GM21717 (cell line): ENCODE data around the gene ARHGAP24.
A peak's percentile ranks its signal among the peaks of the same experiment; 100 is the strongest.
"Not testable (repeated sequence)": the region's sequence is repeated elsewhere in the genome, so short reads cannot be mapped to it uniquely, and the experiment has no call there.

Experiments
- ATAC-seq: cut with Tn5 transposase; IDR thresholded peaks from one replicate; pipeline ENCODE4 v1.9.1; 2021; ENCODE audit warnings: mild to moderate bottlenecking, moderate library complexity; ENCODE audit not compliant: unreplicated experiment

Gene ARHGAP24

DNA sequence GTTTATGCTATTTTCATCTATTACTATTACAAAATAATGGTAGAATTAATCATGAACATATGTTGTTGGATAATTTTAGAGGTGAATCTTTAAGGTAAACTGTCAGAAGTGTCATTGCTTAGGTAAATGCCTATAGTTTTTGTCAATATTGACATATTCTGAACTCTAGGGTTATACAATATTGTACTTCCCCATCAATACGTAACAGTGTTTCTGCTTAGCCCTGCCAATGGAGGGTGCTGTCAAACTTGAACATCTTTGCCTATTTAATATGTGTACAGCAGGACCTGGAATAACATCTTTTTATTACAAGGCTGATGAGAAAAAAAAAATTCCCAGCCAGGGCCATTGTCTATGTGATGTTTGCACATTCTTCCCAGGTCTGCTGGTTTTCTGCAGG is 40.8 kb downstream of the ARHGAP24 start:
- no peak for ATAC-seq

DNA sequence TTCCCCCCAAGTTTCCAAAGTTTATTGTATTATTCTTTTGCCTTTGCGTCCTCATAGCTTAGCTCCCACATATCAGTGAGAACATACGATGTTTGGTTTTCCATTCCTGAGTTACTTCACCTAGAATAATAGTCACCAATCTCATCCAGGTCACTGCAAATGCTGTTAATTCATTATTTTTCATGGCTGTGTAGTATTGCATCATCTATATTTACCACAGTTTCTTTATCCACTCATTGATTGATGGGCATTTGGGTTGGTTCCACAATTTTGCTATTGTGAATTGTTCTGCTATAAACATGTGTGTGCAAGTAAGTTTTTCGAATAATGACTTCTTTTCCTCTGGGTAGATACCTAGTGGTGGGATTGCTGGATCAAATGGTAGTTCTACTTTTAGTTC is 43.6 kb downstream of the ARHGAP24 start:
- not testable (repeated sequence) for ATAC-seq

GRCh38 chr4:85520765-85521749 is 46.1 kb downstream of the ARHGAP24 start:
- ATAC-seq = no peak

DNA sequence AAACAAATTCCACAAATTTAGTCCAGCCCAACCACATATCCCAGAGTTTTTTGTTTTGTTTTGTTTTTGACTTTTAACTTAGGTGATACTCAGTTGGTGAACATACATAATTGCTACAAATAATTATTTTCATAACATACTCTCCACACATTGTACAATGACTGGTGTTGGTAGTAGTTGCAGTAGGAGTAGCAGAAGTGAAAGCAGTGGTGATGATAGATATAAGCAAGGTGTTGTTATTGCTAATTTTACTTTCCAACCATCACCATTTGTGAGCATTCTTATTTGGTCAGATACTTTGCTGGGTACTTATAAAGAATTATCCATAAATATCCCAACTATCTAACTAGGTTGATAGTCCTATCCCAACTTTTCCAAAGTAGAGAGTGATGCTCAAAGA is 47.3 kb downstream of the ARHGAP24 start:
- ATAC-seq = no peak

DNA sequence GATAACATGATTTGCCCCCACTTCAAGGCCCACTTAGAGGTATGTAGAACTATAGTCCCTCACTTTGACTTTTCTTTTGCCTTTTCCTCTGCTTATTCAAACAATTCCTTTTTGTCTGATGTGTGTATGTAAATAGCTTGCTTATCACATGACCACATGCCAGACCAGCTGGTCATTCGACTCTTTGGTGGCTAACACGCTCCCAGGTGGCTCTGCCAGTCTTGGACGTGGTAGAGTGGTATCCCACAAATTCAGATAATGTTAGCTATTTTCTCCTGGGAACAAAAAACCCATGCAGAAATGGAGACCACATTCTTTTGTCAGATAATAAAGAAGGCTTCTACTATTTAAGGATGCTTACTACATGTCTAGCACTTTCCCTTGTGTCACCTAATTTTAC is 47.9 kb downstream of the ARHGAP24 start:
- no peak for ATAC-seq

DNA sequence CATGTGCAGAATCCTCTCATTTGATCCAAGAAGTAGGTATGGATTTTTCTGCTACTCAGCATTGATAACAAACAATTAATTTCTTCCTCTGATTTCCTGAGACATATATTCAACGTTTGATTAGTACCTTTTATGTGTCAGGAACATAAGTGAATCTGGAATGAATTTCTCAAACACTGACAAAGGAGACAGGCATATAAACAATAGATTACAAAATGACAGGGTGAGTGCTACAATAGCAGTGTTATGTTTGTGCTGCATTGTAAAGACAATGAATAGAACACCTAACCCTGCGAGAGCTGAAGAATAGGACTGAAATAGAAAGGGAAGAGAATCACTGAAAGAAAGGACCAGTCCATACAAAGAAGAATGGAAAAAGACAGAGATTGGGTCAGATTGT is 52.9 kb downstream of the ARHGAP24 start:
- no peak for ATAC-seq

DNA sequence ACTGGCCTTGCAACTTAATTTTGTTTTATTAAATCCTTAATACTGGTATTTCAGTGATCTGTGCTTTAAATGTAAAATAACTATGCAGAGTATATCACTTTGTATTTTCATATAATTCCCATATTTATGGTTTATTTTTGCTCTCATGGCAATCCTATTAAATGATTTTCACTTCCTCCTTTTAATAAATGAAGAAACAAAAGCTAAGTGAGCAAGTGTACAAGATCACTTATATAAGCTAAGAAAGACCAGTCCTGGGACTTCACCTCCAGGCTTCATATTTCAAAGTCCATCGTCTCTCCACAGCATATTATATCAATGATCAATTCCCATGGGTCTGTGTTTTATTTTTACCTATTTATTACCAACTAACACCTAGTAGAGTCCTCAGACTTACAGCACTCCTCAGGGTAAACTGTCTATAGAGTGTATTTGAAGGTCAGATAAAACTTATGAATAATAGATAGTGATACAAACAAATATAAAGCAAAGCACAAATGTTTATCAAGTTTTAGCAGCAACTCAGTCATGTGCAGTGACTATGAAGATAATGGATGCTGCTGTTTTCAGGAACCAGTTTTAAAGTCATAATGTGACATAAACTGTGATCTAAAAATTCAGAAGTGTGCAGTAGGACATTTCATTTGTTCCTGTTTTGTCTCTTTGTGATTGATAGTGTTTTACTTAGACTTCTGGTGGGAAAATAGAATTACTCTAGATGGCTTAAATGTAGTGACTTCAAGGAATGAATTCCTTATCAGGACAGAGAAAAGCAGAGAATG is 56.8 kb downstream of the ARHGAP24 start:
- ATAC-seq = no peak

DNA sequence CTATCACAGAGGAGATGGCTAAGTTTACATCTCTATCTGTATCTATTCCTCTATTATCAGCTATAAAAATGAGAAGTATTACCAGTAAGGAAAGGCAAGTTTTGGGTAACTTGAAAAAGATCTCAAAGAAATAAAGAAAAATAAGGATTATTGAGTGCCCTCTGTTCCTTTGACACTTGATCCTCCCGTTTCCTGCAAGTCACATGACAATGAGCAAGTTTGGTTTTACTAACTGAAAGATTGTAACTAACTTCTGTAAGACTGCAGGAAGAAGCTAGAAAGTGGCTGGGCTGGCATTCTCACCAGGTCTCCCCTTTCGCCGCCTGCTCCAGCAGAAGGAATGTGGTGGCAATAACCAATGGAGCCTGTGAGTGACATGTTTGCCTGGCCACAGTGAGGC is 59.2 kb downstream of the ARHGAP24 start:
- no peak for ATAC-seq

DNA sequence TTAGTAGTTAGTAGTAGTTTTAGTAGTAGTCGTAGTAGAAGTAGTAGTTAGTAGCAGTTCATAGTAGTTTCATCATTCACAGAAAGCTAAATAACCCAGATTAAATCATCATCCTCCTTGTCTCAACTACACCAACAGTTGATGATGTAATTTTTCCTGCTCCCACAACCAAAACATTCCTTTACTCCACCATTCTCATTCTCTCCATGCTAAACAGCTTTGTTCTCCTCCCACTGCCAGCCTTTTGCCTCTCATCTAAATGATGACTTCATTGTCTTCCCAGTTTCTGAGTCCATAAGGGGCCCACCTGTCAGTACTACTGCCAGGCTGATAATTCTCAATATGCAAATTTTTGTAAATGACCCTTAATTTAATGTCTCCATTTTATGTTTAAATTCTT is 68.9 kb downstream of the ARHGAP24 start:
- ATAC-seq = no peak

DNA sequence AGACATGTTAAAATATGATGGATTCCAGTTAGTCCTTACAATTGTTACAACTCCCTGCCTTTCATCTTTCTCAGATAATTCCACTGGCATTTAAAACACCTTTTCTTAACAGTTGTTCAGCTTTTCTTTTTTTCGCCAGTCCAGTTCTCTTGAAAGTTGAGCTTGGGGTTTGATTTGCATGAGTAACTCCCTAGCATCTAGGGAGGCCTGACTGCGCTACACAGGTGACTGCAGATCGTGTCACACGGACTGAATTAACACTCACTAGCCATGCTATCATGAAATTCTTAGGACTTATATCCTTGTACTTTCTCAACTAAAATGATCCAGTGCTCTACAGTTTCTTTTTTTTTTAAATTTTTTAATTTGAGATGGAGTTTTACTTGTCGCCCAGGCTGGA is 69.8 kb downstream of the ARHGAP24 start:
- no peak for ATAC-seq

DNA sequence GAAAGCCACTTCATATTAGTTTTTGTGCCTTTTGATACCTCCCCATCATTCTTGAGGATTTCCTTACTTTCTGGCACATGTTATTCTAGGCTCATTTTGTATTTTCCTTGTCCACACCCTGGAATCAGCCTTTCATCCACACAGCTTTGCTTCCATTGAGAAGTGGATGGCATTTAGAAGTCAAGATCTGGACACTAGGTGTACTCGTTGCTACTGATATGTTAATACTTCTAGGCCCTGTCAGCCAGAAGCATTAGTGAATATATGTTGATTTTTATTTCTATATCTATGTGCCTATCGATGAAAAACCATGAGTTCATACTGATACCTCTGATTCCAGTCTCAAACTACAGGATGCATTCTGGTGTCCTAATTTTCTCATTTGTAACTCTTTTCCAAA is 73.2 kb downstream of the ARHGAP24 start:
- ATAC-seq = no peak

- no peak for ATAC-seq
These were observed 73.9 kb downstream of the ARHGAP24 start for GRCh38 chr4:85548841-85549240.

GRCh38 chr4:85555206-85555605 is 80.3 kb downstream of the ARHGAP24 start:
- ATAC-seq = no peak

DNA sequence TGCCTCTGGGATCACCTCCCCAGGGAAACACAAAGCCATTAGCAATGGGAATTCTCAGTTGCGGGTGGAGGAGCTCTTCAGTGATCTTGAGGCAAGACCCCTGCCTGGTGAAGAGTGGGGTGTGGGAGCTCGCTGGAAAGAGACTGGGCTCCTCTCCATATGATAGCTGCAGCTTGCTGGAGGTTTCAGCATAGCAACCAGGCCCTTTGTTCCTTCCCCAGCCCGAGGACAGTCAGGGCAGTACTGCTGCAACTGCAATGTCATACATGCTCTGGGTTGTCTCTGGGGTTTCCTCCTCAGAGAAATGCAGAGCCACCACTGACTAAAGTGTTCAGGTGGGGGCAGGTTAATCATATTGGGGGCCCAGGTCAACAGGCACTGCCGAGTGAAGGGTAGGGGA is 81.3 kb downstream of the ARHGAP24 start:
- ATAC-seq = peak; percentile 48

DNA sequence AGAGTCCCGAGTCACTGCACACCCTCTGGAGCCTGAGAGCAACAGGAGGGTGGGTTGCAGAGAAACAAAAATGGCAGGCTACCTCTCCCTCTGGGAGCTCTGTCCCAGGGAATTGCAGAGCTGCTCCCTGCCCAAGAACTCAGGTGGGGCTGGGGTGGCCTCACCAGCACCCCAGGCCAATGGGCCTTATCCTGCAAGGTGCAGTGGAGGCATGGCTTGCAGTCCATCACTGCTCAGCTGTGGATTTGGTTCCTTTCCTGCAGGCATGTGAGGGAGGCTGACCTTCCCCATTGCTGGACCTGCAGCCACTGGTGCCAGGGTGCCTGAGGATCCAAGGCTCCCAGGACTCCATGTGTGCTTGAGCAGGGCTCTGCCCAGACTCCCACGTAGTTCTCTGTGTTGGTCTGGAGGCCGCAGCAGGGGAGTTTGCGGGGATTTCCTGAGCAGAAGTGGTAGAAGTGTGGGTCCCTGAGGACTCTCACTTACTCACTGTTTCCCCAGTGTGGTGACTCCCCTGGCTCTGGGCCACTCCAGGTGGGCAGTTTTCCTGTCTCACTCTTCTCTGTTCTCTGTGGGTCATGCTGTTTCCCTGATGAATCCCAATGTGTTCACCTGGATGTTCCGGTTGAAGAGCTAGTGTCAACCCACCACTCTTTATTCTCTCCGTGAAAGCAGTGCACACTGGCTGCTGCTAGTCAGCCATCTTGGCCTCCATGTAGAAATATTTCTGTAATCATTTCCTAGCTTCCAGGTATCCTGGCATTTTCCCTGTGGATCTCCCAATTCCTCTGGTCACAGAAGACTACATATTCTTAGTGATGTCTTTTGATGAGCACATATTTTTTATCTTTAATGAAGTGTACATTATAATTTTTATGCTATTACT is 82.3 kb downstream of the ARHGAP24 start:
- peak; percentile 95 for ATAC-seq

- ATAC-seq = no peak
These were observed 91.0 kb downstream of the ARHGAP24 start for GRCh38 chr4:85565761-85566480.

GRCh38 chr4:85569730-85570299 is 94.9 kb downstream of the ARHGAP24 start:
- ATAC-seq = peak; percentile 82

DNA sequence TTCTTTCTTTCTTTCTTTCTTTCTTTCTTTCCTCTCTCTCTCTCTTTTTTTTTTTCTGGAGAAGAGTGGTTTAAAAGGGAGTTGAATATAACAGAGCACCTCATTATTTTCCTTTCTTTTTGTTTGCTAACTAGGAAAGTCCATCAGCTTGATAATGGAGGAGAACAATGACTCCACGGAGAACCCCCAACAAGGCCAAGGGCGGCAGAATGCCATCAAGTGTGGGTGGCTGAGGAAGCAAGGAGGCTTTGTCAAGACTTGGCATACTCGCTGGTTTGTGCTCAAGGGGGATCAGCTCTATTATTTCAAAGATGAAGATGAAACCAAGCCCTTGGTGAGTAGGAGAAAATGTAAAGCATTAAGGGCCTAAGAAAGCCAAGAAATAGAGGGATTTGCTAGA is 95.4 kb downstream of the ARHGAP24 start:
- ATAC-seq = no peak

- ATAC-seq = no peak
These were observed 96.1 kb downstream of the ARHGAP24 start for GRCh38 chr4:85571008-85571407.

- ATAC-seq = no peak
These were observed 98.3 kb downstream of the ARHGAP24 start for GRCh38 chr4:85573270-85573669.
